Renal cortex interstitium (tissue), 11 donors: ENCODE results near the gene FAM241A. TPM values are rescaled to one million over a fixed set of nuclear protein-coding genes. Genes with fewer than 3 reads are reported as not detected.

Experiments
- DNase-seq, 11 donors: peaks; one replicate each; pipeline ENCODE4 v3.0.0-alpha.2; 2013; ENCODE audit warnings: low read depth in 9 of 11, low spot score in 4 of 11; ENCODE audit errors: extremely low read depth in 1 of 11
- polyA plus RNA-seq, 3 donors: library from polyadenylated mRNA; unstranded; fragments of 120-200 nt; gene quantifications; one replicate each; pipeline ENCODE4 v1.2.1, GENCODE V29; 2013; ENCODE audit not compliant: insufficient read length in 3 of 3

The FAM241A gene
- polyA plus RNA-seq, 3 donors: 0.86 to 1.5 (median 1.3) TPM

GRCh38 chr4:112234952-112235609 is 89.8 kb downstream of the FAM241A start:
- DNase-seq: peak; percentile 22 to 66 (median 43)

GRCh38 chr4:112236040-112236439 is 90.8 kb downstream of the FAM241A start:
- DNase-seq: no peak

- no peak for DNase-seq
Measured at GRCh38 chr4:112238833-112239232, 93.6 kb downstream of the FAM241A start.

Other genes starting within 250 kb of the FAM241A start
- 10 to 100 TPM; 31.5 to 39.7 (median 36.3) TPM for gene AP1AR, start 86.3 kb downstream of the FAM241A start, polyA plus RNA-seq
- 10 to 100 TPM; 15.2 to 18.0 (median 16.0) TPM for gene TIFA, start 140.4 kb downstream of the FAM241A start, polyA plus RNA-seq
- 10 to 100 TPM; 10.1 to 18.5 (median 12.8) TPM for gene ALPK1, start 151.9 kb downstream of the FAM241A start, polyA plus RNA-seq